Heart left ventricle (tissue), 13 donors: ENCODE results near the gene CNST.

ENCODE experiments used
- CTCF ChIP-seq, 12 donors: fragments of 200-600 bp; sonication (generic) in 4 of 12; IDR thresholded peaks; one replicate each; pipeline versions ENCODE4 v1.5.0 to v1.8.0; 2018 to 2022; ENCODE audit warnings: antibody characterized with exemption in 12 of 12, mild to moderate bottlenecking in 5 of 12
- POLR2A ChIP-seq, 2 donors: fragments of 450-650 bp; IDR thresholded peaks; one replicate each; pipeline ENCODE4 v1.6.1; 2017; ENCODE audit warnings: antibody characterized with exemption in 2 of 2, mild to moderate bottlenecking in 2 of 2, moderate library complexity in 2 of 2
- donor health status: ischemic (EF 13 %, LVEDD 7.1; RV severe dilation, severe dysfunction).
- donor health status: DM: no; HTN: yes; CAD: no.
- donor health status: DM: no; HTN: no; CAD: no.
- donor health status: ischemic (EF 25% LVEDD 6.9; RV normal size, moderate dysfunction).
- donor health status: ischemic (EF 25% LVEDD 5.7; RV mildly dilated, moderate dysfunction).
- donor health status: ischemic (EF 35%, LVEDD 5.7; RV mildly dilated, moderate dysfunction).
- donor health status: nonischemic (EF 11% LVEDD 7.7; RV severe dilation, severe dysfunction).
- donor health status: DM: yes; HTN: yes; CAD: no.
- donor health status: PGD.
- donor health status: ischemic (EF 29% LVEDD 5.4; RV normal size, mild dysfunction).
- donor health status: nonischemic (EF 23%, LVEDD 6.1; RV moderate dilation, normal function).

GRCh38 chr1:246683521-246683920 is 117.3 kb downstream of the CNST start:
- TF ChIP-seq POLR2A (IDR thresholded peaks at IDR 0.05) (no peak), CTCF (IDR thresholded peaks at IDR 0.05) (no peak)
